ENCODE measurements around the gene ZNF490. TPM values are rescaled to one million over a fixed set of nuclear protein-coding genes. Genes with fewer than 3 reads are reported as not detected.
"Not testable (repeated sequence)": the region's sequence is repeated elsewhere in the genome, so short reads cannot be mapped to it uniquely, and the experiment has no call there.

Gene ZNF490
- total RNA-seq, 1 experiment from 2014 or later = 6.3 TPM

DNA sequence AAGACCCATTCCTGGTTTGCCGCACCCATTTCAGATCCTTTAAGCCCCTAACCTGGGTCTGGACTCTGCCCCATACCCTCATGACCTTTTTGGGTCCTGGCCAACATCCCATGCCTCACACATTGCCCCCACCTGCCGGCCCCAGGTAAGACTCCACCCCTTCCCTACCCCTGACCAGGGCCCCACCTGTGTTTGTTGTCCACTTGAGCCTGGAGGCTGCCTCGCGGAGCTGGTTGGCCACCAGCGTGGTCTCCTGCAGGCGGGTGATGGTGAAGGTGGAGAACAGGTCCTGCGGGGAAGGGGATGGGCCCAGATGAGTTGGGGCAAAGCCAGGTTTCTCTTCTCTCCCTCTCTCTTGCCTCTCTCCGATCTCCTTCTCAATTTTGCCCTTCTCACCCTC is 36.4 kb upstream of the ZNF490 start:
- TF ChIP-seq, protein P1, sequence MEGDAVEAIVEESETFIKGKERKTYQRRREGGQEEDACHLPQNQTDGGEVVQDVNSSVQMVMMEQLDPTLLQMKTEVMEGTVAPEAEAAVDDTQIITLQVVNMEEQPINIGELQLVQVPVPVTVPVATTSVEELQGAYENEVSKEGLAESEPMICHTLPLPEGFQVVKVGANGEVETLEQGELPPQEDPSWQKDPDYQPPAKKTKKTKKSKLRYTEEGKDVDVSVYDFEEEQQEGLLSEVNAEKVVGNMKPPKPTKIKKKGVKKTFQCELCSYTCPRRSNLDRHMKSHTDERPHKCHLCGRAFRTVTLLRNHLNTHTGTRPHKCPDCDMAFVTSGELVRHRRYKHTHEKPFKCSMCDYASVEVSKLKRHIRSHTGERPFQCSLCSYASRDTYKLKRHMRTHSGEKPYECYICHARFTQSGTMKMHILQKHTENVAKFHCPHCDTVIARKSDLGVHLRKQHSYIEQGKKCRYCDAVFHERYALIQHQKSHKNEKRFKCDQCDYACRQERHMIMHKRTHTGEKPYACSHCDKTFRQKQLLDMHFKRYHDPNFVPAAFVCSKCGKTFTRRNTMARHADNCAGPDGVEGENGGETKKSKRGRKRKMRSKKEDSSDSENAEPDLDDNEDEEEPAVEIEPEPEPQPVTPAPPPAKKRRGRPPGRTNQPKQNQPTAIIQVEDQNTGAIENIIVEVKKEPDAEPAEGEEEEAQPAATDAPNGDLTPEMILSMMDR (IDR thresholded peaks at IDR 0.05; ENCODE audit: unreplicated experiment) = no peak
- H3K27me3 Mint-ChIP-seq (ENCODE audit: unreplicated experiment) = no peaks in the 10 kb centered on the region
- peaks cover 27% of the 10 kb centered on the region for H3K36me3 Mint-ChIP-seq (ENCODE audit: insufficient read depth, unreplicated experiment)
- intact Hi-C loops (cut with micrococcal nuclease; ENCODE audit: unreplicated experiment) = no loop called here
- no peaks in the 10 kb centered on the region for H3K9me3 Mint-ChIP-seq (ENCODE audit: low read depth, unreplicated experiment)
- H3K27ac Mint-ChIP-seq (ENCODE audit: unreplicated experiment) = no peak overlapping the region
- CTCF ChIA-PET = no interaction called here
- DNase-seq = no peak
- BruUV-seq (replicated peaks) = no TSS peak
- H3K4me3 Mint-ChIP-seq (ENCODE audit: low read depth, unreplicated experiment) = no peak overlapping the region
- H3K4me1 Mint-ChIP-seq (ENCODE audit: low read depth, unreplicated experiment) = no peaks in the 10 kb centered on the region

- DNase-seq = no peak
- Mint-ChIP-seq H3K9me3 (ENCODE audit: low read depth, unreplicated experiment) (no peaks in the 10 kb centered on the region), H3K4me3 (ENCODE audit: low read depth, unreplicated experiment) (no peak overlapping the region), H3K4me1 (ENCODE audit: low read depth, unreplicated experiment) (no peaks in the 10 kb centered on the region), H3K27me3 (ENCODE audit: unreplicated experiment) (no peaks in the 10 kb centered on the region), H3K36me3 (ENCODE audit: insufficient read depth, unreplicated experiment) (peaks cover 23% of the 10 kb centered on the region), H3K27ac (ENCODE audit: unreplicated experiment) (no peak overlapping the region)
- BruUV-seq (replicated peaks) = no TSS peak
- CTCF ChIA-PET = interaction anchor here (0.6 kb wide), 1 partner anchor 34 kb away, joined by 3 read pairs; no protein-coding TSS in a partner anchor
- TF ChIP-seq, protein P1 (IDR thresholded peaks at IDR 0.05; ENCODE audit: unreplicated experiment) = no peak
- intact Hi-C loops (cut with micrococcal nuclease; ENCODE audit: unreplicated experiment) = no loop called here
Measured at GRCh38 chr19:12646551-12646950, 35.9 kb upstream of the ZNF490 start.

DNA sequence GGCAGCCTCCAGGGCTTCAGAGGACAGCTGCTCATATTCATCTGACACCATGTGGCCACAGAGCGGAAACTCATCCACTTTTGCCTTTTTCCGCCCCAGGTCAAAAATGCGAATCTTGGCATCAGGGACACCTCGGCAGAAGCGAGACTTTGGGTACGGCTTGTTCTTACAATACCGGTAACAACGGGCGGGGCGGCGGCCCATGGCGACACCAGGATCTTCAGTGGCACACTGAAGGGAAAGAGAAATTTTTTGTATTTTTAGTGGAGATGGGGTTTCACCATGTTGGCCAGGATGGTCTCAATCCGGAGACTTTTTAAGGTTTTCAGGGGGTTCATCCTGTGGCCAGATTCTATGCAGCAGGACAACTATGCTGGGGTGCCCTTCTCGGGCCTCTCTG is 33.1 kb upstream of the ZNF490 start:
- H3K27ac Mint-ChIP-seq (ENCODE audit: unreplicated experiment); BruUV-seq (replicated peaks); CTCF ChIA-PET; H3K9me3 Mint-ChIP-seq (ENCODE audit: low read depth, unreplicated experiment); H3K27me3 Mint-ChIP-seq (ENCODE audit: unreplicated experiment); H3K4me3 Mint-ChIP-seq (ENCODE audit: low read depth, unreplicated experiment); intact Hi-C loops (cut with micrococcal nuclease; ENCODE audit: unreplicated experiment); H3K4me1 Mint-ChIP-seq (ENCODE audit: low read depth, unreplicated experiment); DNase-seq: not testable (repeated sequence)
- peaks cover 18% of the 10 kb centered on the region for H3K36me3 Mint-ChIP-seq (ENCODE audit: insufficient read depth, unreplicated experiment)

DNA sequence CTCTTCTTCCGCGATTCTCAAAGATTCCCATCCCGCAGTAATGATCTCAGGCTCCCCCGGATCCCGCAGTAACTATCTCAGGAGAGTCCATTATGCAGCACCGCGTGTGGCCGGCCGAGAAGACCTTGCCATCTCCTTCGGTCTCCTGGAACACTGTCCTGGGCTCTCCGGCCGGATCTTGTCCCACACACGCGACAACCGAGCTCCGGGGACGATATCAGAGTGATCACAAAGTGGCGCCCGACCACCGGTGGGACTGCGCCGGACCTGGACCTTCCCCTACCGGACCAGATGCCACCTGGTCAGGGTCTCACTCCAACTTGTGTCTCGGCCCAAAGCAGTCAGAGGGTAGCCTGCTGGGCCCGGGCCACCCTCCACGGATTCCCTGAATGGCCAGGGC is 31.9 kb upstream of the ZNF490 start:
- H3K4me1 Mint-ChIP-seq (ENCODE audit: low read depth, unreplicated experiment) = no peaks in the 10 kb centered on the region
- TF ChIP-seq, protein P1 (IDR thresholded peaks at IDR 0.05; ENCODE audit: unreplicated experiment) = no peak
- H3K4me3 Mint-ChIP-seq (ENCODE audit: low read depth, unreplicated experiment) = no peak overlapping the region
- intact Hi-C loops (cut with micrococcal nuclease; ENCODE audit: unreplicated experiment) = no loop called here
- no TSS peak for BruUV-seq (replicated peaks)
- no peaks in the 10 kb centered on the region for H3K9me3 Mint-ChIP-seq (ENCODE audit: low read depth, unreplicated experiment)
- no peak for DNase-seq
- peaks cover 6% of the 10 kb centered on the region for H3K36me3 Mint-ChIP-seq (ENCODE audit: insufficient read depth, unreplicated experiment)
- CTCF ChIA-PET = no interaction called here
- no peaks in the 10 kb centered on the region for H3K27me3 Mint-ChIP-seq (ENCODE audit: unreplicated experiment)
- no peak overlapping the region for H3K27ac Mint-ChIP-seq (ENCODE audit: unreplicated experiment)

GRCh38 chr19:12641456-12641855 is 30.8 kb upstream of the ZNF490 start:
- CTCF ChIA-PET = no interaction called here
- DNase-seq = no peak
- BruUV-seq (replicated peaks) = no TSS peak
- no peaks in the 10 kb centered on the region for H3K9me3 Mint-ChIP-seq (ENCODE audit: low read depth, unreplicated experiment)
- no peaks in the 10 kb centered on the region for H3K4me1 Mint-ChIP-seq (ENCODE audit: low read depth, unreplicated experiment)
- peaks cover under 1% of the 10 kb centered on the region for H3K36me3 Mint-ChIP-seq (ENCODE audit: insufficient read depth, unreplicated experiment)
- TF ChIP-seq, protein P1 (IDR thresholded peaks at IDR 0.05; ENCODE audit: unreplicated experiment) = no peak
- no peak overlapping the region for H3K4me3 Mint-ChIP-seq (ENCODE audit: low read depth, unreplicated experiment)
- H3K27ac Mint-ChIP-seq (ENCODE audit: unreplicated experiment) = no peak overlapping the region
- intact Hi-C loops (cut with micrococcal nuclease; ENCODE audit: unreplicated experiment) = no loop called here
- no peaks in the 10 kb centered on the region for H3K27me3 Mint-ChIP-seq (ENCODE audit: unreplicated experiment)
